Stimulated activated CD8-positive, alpha-beta memory T cell treated with anti-CD3 and anti-CD28 coated beads, Interleukin-2, amount 100 ng/mL, for 1 hour (primary cell): ENCODE results near the gene USP31.

Experiments
- DNase-seq, 2 donors: peaks; one replicate each; pipeline ENCODE4 v3.0.0-alpha.2; 2020; ENCODE audit warnings: low read depth in 2 of 2

USP31 gene

DNA sequence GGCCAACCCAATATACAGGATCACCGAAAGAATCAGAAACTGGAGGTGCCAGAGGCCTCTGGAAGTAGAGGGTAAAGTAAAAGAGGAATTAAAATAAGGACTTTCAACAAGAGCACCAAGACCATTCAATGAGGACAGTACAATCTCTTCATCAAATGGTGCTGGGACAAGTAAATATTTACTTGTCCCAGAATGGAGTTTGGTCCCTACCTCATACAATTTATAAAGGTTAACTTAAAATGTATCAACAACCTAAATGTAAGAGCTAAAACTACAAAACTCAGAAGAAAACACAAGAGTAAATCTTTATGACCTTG lies 56.5 kb downstream of the USP31 start:
- no peak for DNase-seq

DNA sequence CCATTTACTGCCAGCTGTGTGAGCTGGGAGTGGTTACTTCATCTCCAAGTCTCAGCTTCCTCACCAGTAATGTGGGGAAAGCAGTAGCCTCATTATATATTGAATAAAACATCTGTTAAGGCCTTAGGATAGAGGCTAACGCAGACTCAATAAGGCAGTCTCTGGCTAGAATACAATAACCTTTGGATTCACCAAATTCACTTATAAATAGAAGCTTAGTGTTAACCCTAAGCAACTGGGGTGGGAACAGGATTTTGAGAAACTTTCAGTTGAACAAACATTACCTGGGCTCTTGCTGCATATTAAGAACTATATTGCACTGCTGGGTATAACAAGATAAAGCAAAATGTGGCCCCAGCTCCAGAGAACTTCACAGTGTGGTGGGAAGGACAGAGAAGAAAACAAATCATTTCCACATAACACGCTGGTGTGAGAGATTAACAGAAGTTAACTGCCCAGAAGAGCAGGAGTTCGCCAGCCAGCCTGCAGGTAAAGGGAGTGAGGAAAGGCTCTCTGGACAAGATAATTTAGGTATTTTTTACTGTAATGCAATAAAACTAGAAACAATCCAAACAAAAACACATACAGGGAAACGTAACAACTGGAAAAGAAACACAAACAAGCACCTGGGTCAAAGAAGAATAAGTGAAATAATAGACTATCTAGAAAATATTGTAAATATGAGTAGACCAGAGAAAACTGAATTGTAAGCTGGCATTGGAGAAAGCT lies 57.0 kb downstream of the USP31 start:
- DNase-seq: no peak

DNA sequence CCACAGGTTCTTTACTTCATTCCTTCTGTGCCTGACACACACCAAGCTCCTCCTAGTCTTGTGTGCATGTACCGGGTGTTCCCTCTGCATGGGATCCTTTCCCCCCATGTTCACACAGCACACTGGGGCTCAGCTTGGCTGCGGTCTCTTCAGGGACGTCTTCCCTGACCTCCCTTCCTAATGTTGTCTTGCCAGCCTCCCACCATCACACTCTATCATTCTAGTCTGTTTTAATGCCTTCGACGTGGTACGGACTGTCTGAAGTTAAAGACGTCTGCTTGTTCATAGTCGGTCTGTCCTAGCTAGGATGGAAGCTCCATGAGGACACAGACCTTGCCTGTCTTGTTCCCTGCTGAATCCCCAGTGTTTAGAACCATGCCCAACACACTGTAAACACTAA lies 60.1 kb downstream of the USP31 start:
- DNase-seq: no peak

DNA sequence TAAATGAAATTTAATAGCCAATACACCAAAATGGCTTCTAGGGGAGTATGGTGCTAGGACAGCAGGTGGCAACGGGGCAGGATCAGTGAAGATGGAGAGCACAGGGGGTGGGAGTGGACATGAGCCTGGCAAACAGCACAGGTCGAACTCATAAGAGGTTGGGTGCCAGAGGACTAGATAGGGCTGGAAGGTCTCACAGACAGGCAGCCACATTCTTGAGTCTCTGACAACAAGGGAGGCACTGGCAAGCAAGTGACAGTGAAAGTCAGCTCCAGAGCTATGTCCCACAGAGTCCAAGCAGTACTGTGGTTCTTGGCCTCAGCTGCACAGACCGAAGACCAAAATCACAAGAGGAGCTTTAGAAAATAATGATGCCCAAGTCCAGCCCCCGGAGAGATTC lies 61.2 kb downstream of the USP31 start:
- DNase-seq: no peak

DNA sequence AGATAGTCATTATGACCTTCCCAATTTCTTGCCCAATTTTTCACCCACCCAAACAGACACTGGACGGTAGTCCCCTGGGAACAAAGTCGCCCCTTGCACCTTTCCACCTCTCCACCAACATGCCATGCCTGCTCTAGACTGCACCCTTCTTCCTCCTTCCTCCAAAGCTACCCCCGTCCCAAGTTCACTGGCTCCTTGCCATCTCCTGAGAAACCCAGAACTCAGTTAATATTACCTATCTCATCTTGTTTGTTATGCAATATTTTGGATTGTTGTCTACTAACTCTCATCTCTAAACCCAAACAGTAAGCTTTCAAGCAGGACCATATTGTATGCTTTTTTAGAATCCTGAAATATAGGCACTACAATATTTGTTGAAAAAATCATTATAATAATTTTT lies 63.3 kb downstream of the USP31 start:
- no peak for DNase-seq

DNA sequence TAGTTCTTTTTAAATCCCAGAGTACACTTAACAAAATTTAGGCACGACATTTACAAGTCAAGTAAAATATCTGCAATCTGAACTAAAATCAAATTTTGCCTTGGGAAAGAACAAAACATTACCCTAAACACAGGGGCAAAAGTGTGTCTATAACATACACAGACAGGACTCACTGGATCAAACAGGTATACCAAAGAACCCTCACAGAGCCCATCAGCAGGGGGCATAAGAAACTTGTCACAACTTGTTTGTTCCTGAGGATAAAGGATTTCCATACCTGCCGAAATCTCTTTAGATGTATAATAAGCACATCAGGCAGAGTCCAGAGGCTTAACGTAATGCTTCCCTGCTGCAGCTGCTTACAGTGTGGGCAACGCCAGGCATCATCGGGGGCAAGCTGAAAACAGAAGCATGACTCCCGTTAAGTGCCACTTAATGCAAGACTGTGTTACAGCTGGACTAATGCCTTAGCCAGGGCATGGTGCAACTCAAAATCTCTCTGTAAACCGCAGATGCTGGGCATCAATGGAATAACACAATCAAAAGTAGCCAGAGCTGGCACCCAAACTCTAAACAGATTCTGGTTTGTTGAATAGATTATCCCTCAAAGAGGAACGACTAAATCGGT lies 67.0 kb downstream of the USP31 start:
- no peak for DNase-seq

DNA sequence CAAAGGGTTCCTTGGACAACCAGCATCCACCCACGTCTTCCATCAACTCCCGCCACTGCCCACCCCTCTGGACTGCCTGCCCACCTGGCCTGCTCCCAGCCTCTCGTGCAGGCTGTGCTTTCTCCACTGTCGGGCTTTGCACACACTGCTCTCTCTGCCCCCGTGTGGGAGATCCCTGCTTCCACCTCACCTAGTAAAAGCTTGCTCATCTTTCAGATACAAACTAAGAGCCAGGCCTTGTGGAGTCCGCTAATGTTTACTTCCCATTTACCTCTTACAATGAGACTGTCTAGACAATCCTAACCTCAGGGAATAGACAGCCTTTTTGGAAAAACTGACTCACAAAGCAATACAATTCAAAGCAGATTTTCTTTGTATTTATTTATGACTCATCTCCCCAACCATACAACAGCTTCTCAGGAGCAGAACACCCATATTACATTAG lies 67.6 kb downstream of the USP31 start:
- DNase-seq: no peak

DNA sequence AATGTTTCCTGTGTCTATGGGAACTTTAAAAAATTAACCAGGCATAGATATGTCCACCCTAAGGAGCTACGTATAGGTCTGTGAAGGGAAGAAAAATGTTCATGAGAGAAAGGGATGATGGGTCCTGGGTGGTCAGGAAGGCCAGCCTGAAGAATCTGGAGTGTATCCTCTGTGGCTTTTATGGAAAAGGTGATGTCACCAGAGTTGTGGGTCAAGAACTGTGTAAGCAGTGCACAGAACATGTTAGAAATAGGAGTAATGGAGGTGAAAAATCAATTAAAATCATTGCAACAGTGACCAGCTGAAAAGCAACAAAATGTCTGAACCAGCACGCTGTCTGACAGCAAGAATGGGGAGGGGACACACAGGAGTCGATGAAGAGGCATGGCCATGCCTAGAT lies 68.5 kb downstream of the USP31 start:
- DNase-seq: no peak

DNA sequence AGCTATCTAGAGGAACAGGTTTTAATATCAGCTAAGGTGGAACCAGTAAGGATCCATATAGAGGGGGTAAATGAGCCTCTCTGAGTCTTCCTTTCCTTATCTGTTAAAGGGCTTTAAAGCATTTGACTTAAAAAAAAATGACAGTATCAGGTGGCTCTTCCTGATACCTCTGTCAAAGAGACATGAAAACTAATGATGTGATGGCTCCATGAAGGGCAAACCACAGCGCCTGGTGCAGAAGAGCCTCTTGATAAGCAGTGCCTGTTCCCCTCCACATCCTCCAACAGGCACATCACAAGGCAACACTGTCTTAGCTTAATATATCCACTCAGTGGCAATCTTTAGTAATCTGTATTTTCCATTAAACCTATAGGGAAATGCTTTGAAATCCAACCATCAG lies 68.9 kb downstream of the USP31 start:
- no peak for DNase-seq

DNA sequence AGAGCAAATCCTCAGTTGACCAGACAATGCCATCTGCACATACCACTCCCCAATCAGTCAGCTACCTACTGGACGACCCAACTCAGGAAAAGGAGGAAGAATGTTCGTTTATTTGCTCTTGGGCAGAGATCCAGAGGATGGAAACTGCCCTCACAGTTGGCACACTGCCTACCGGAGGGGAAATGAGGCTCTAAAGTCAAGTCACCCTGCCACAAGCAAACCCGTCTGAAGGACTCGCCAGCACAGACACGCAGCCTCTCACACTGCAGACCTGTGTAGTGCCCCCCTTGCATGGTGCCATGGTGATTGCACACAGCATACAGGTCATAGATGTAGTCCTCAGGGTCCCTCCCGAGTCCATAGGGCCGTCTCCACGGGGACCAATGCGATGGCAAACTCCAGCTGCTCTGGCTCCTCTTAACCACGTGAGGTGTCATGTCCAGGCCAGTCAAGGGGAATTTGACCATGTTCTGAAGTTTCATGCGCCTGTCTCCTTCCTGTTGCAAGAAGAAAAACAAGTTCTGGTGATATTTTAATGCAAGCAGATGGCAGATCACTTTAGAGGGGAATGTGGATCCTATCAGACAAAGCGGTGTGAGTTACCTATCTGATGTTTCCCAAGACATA lies 69.5 kb downstream of the USP31 start:
- no peak for DNase-seq

DNA sequence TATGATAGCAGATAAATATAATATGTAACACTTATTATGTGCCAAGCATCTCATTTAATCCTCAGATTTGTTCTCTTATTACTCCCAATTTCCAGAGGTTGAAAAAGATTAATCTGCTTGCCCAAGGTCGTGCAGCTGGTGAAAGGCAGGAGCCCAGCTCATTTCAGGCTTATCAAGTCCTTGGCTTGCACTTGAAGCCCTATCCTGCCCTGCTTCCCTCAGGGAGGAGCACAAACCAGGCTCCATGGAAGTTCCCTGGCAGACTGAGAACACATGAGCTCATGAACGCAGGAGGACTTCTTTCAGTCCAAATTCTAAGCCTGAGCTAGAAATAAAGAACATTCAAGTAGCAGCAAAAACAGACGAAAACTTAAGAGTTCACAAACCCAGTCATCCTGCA lies 74.8 kb downstream of the USP31 start:
- DNase-seq: no peak

DNA sequence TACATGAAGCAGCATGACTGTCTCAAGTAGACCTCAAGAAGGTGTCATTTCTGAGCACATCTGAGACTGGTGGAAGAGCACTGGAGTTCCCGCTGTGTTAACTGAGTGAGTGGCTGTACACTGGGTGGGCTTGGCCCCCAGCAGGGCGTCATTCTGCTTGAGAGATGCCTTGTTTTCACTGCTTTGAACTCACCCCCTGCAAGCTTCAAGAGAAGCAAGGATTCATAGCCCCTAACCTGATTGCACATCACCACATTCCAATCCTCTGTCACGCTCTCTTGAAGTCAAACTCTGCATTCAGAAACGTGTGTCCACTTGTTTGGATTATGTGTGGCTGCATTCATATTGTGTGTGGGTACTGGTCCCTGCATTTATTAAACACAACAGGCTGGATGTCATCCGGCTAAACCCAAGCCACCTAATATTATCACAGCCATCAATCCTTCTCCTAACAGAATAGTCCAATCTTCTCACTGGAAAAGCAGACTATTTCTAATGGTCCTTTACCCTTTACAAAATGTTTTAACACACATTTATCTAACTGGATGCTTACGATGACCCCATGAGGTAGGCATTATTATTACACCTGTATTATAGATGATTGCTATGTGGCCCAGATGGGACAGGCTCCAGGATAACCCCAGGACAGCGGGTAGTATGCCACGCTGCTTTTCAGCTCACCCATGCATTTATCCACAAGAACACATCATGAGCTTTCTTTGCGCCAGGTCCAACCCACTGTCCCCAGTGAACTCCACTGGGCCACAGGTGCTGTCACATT lies 76.3 kb downstream of the USP31 start:
- no peak for DNase-seq

DNA sequence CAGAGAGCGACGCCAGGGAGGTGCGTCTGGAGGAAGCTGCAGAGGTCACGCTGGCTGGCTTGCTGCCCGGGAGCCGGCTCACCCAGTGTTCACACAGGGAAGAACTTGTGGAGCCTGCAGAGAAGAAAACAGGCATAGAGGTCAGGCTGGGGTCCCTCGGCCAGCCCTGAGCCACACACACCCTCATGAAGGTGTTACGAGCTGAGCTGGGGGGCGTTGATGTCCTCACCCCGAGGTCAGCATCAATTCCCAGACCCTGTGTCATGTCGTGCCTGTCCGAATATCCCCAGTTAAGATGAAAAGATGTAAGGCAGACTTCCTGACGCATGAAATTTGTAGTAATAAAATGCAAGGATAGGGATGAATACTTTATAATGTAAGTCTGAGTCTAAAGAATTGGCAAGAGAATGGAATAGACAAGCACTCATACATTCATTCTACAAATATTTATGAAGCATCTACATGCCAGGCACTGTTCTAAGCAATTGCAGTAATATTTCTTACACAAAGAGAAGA lies 77.1 kb downstream of the USP31 start:
- DNase-seq: no peak

DNA sequence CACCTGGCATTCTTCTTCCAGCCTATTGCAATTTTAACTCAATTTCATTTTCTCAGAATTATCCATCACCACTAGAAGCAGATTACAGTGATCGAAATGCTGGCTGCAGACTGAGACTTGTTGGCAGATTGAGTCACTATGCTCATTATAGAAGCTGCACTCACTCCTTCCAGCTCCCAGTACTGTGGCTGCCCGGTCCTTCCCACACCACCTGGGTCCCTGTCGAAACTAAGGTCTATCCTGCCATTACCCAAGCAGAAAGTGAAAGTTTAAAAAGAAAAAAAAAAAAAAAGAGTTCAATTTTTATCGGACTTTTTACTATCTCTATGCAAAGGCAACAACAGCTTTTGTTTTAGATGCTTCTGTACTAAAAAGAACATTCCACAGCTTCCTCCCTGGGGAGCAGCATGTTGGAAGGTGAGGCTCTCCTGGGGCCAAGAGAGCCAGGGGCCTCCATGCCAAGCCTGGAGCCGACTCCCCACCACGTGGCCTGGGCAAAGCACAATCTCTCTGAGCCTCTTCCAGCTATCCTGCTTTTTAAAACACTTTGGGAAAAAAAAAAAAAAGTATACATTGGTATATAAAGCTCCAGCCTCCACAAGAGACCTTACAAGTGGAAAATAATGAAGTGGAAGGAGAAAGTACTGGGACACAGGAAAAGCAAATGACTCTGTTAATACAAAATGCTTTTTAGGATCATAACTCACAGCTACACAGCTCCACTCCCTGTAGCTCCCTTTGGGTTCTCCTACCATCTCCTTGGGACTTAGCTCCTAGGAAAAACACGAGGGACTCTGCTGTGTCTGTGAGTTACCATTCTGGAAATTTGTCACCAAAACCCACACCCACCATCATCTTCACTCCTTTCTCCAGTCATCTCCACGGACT lies 77.8 kb downstream of the USP31 start:
- no peak for DNase-seq

DNA sequence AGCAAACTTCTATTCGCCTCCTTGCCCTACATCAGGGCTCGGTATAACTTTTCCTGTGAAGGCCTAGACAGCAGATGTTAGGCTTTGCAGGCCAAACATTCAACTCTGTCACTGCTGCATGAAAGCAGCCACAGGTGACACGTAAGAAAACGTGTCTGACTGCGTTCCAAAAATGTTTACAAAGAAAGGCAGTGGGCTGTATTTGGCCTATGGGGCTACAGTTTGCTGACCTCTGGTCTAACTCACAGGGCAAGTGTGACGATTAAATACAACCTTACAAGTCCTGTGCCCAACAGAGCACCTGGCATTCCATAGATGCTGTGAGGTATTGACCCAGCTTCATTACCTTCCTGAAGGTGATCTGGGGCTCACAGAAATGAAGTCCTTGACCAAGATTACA lies 79.4 kb downstream of the USP31 start:
- DNase-seq: no peak

DNA sequence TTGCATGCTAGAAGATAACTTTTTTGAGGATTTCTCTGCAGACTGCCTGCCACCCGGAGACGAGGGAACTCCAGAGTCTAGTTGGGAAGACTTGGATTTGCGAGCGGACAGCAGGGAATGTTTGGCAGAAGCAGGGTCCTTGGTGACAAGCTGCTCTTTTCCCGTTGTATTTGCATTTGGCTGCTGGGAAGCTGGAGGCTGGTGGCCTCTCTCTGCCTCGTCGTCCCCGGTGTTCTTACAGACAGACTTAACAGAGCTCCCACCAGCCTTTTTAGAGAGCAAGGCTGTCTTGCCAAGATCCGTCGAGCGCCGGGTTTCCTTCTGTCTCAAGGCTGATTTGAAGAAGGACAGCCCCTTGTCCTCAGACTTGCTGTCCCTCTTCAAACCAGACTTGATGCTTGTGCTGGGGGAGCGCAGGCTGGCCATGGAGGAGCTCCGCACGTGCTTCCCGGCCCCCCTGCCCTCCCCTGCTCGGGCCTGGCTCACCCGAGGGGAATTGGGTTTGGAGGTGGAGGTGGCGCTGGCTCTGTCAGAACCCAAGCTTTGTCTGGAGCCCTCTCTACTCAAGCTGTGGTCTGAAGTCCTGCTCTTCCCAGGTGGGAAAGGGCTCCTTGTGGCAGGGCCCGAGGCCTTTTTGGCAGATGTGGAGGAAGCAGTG lies 81.0 kb downstream of the USP31 start:
- DNase-seq: no peak

DNA sequence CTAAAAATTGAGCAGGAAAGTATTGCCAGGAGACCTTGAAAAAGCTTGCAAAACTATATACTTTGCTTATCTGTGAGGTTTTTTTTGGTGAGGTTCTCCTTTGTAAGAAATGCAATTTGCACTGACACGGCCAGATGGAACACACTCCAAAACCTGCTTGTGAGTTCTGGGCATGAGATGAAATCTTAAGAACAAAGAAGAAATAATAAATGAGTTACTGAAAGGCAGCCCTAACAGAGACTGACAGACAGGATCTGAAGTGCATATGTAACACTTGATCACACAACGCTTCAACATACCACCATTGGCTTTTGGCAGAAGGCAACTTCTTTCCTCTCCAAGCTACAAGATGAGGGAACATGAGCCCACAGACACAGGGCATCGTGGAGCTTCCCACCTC lies 82.6 kb downstream of the USP31 start:
- DNase-seq: no peak

DNA sequence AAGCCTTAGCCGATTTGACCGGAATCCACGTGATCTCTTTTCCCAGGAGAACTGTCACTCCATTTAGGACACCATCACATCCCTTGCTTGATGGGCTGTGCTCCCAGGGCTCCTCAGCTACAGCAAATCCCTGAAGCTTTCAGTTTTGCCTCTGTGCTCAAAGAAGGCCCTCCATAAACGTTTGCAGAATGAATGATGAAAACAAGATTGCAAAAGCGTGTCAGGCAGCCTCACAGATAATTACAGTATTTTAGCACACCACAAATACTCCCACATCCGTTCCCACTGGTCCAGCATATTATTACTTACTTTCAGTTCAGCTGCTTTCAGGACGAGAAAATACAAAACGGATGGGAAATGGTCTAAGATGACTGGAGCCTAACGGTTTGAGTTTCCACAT lies 84.6 kb downstream of the USP31 start:
- DNase-seq: no peak

DNA sequence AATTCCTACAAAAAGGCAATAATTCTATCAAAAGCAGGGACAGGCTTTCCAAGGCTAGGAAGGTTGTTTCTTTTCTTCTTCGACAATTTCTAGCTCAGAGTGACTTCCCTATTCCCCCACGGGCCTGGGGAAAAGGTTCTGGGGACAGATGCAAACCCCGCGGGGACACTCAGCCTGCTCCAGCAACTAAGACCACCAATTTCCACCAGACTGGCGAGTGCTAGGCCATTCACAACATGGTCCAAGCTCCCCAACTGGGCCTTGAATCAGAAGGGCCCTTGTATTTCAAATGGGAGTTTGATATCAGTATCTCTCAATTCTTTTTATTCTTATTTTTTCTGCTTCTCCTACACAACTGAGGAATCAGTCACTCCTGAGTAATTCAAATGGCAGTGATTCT lies 86.7 kb downstream of the USP31 start:
- DNase-seq: no peak

DNA sequence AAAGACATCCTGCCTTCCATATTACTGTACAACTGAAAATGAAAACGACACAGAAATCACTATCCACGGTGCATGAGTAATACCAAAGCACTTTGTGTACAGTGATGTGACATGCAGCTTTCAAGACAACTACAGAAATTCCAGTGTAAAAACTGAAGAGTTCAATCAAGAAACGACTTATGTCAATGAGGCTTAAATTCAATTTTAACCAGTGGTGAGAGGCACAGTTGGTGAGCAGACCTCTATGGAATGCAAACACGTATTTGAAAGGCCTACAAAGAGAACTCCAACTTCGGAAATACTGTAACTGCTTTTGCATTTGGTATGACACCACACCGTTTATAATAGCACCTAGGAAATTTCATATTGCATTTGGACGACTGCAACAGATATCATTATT lies 87.6 kb downstream of the USP31 start:
- DNase-seq: no peak
